Ishikawa (cell line): ENCODE data around the gene CCIN.

Source experiments
- CEBPB ChIP-seq: IDR thresholded peaks from 2 replicates; pipeline ENCODE4 v1.6.1; 2012
- EGR1 ChIP-seq: IDR thresholded peaks from 2 replicates; pipeline ENCODE4 v1.6.1; 2012
- EP300 ChIP-seq: IDR thresholded peaks from 2 replicates; pipeline ENCODE4 v1.6.1; 2012; ENCODE audit warnings: borderline replicate concordance
- FOXM1 ChIP-seq: IDR thresholded peaks from 2 replicates; pipeline ENCODE4 v1.6.1; 2012; ENCODE audit warnings: low read depth, borderline replicate concordance
- MAX ChIP-seq: IDR thresholded peaks from 2 replicates; pipeline ENCODE4 v1.6.1; 2012
- NFIC ChIP-seq: IDR thresholded peaks from 2 replicates; pipeline ENCODE4 v1.6.1; 2012
- RAD21 ChIP-seq: IDR thresholded peaks from 2 replicates; pipeline ENCODE4 v1.6.1; 2012; ENCODE audit warnings: low read depth
- REST ChIP-seq: IDR thresholded peaks from 2 replicates; pipeline ENCODE4 v1.6.1; 2012; ENCODE audit warnings: low read depth, mild to moderate bottlenecking
- TAF1 ChIP-seq: IDR thresholded peaks from 2 replicates; pipeline ENCODE4 v1.6.1; 2012; ENCODE audit warnings: low read depth, mild to moderate bottlenecking
- TEAD4 ChIP-seq: IDR thresholded peaks from 2 replicates; pipeline ENCODE4 v1.6.1; 2012
- ZBTB7A ChIP-seq: IDR thresholded peaks from 2 replicates; pipeline ENCODE4 v1.6.1; 2012; ENCODE audit warnings: low read depth

DNA sequence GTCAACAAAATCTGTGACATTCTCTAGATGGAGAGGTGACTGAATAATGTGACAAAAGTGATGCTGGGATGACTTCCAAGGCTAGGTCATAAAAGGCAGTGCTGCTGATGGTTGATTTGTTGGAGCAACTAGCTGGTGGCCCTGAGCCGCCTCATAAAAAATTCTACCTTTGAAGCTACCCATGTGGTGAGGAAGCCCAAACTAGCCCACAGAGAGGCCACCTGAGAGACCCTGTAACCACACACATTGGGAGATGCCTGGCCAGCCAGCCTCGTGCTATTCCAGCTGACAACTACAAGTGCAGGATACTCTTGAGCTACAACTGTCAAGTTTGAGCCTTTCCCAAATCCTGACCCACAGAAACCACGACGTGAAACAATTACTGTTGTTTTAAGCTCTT, 44.2 kb downstream of the CCIN start:
- TF ChIP-seq TAF1 (no peak), REST (no peak), MAX (no peak), EP300 (no peak), FOXM1 (no peak), EGR1 (no peak), ZBTB7A (no peak), NFIC (no peak), RAD21 (no peak), CEBPB (no peak), TEAD4 (no peak)
